H1 (cell line): ENCODE measurements around the gene MAGI2.

Source experiments
- ATF2 ChIP-seq: IDR thresholded peaks from 2 replicates; pipeline ENCODE4 v1.6.1; 2012; ENCODE audit warnings: low read length, inconsistent platforms
- CTCF ChIP-seq, 3 experiments: IDR thresholded peaks; 1 replicate in 2 of 3; 2 replicates in 1 of 3; pipeline versions ENCODE4 v1.5.1 to v1.6.1; 2011; ENCODE audit warnings: low read length in 3 of 3, mild to moderate bottlenecking in 3 of 3, inconsistent platforms in 2 of 3, low read depth in 1 of 3, moderate library complexity in 1 of 3; ENCODE audit not compliant: insufficient read depth in 1 of 3; ENCODE audit errors: control extremely low read depth in 1 of 3
- E2F6 ChIP-seq: IDR thresholded peaks from 2 replicates; pipeline ENCODE4 v1.6.1; 2012; ENCODE audit warnings: inconsistent platforms
- EP300 ChIP-seq, 2 experiments: IDR thresholded peaks; 1 replicate in 1 of 2; 2 replicates in 1 of 2; pipeline ENCODE4 v1.6.1; 2011 to 2012; ENCODE audit warnings: low read depth in 2 of 2, low read length in 2 of 2, mild to moderate bottlenecking in 2 of 2, borderline replicate concordance in 1 of 2, inconsistent platforms in 1 of 2, moderate library complexity in 1 of 2
- EZH2 ChIP-seq: fragments of 200-600 bp; sonication (generic); IDR thresholded peaks from 2 replicates; pipeline ENCODE4 v1.7.1; 2012; ENCODE audit warnings: low read depth, mild to moderate bottlenecking, moderate library complexity, low read length, inconsistent platforms; ENCODE audit not compliant: severe bottlenecking
- MAFK ChIP-seq: IDR thresholded peaks from 2 replicates; pipeline ENCODE4 v1.6.1; 2012; ENCODE audit warnings: low read depth, mild to moderate bottlenecking, improper control_type of control experiment, low read length
- POLR2A ChIP-seq, 2 experiments: IDR thresholded peaks; 1 replicate in 1 of 2; 2 replicates in 1 of 2; pipeline ENCODE4 v1.6.1; 2011; ENCODE audit warnings: low read depth in 2 of 2, low read length in 2 of 2, mild to moderate bottlenecking in 2 of 2; ENCODE audit errors: control extremely low read depth in 1 of 2
- RNF2 ChIP-seq: fragments of 200-900, 300-1000 bp; sonication (generic); IDR thresholded peaks from 2 replicates; pipeline ENCODE4 v1.7.1; 2016; ENCODE audit warnings: borderline replicate concordance, low read depth, mild to moderate bottlenecking, antibody characterized with exemption, low read length; ENCODE audit not compliant: poor library complexity, severe bottlenecking; ENCODE audit errors: missing control alignments
- SIN3A ChIP-seq, 2 experiments: IDR thresholded peaks in 1 of 2; conservative IDR thresholded peaks in 1 of 2; 2 replicates each; pipeline ENCODE4 v1.6.1; 2011 to 2012; ENCODE audit warnings: low read length in 2 of 2, improper control_type of control experiment in 1 of 2, low read depth in 1 of 2, mild to moderate bottlenecking in 1 of 2
- SP1 ChIP-seq: IDR thresholded peaks from 2 replicates; pipeline ENCODE4 v1.6.1; 2011; ENCODE audit warnings: low read depth, low read length
- SUZ12 ChIP-seq: fragments of 200-600 bp; sonication (generic); IDR thresholded peaks from 2 replicates; pipeline ENCODE4 v1.6.1; 2012; ENCODE audit warnings: mild to moderate bottlenecking, inconsistent platforms, low read length, moderate library complexity, mixed read lengths
- TEAD4 ChIP-seq: IDR thresholded peaks from 2 replicates; pipeline ENCODE4 v1.6.1; 2012; ENCODE audit warnings: low read depth, low read length, inconsistent platforms, mixed read lengths

GRCh38 chr7:79296553-79297320 is 156.7 kb downstream of the MAGI2 start:
- no peak for TF ChIP-seq CTCF (IDR thresholded peaks at IDR 0.05; ENCODE audit: control extremely low read depth in 1 of 3, insufficient read depth in 1 of 3, low read depth in 1 of 3, low read length in 3 of 3)
- TF ChIP-seq SIN3A (conservative IDR thresholded peaks at IDR 0.05 in 1 of 2, IDR thresholded peaks at IDR 0.05 in 1 of 2; ENCODE audit: low read depth in 1 of 2, low read length in 2 of 2): no peak
- TF ChIP-seq TEAD4: no peak
- no peak for TF ChIP-seq POLR2A (IDR thresholded peaks at IDR 0.05; ENCODE audit: control extremely low read depth in 1 of 2, low read depth in 2 of 2, low read length in 2 of 2)
- TF ChIP-seq E2F6: no peak
- no peak for TF ChIP-seq SP1
- no peak for TF ChIP-seq MAFK
- no peak for TF ChIP-seq EZH2
- no peak for TF ChIP-seq EP300 (IDR thresholded peaks at IDR 0.05; ENCODE audit: borderline replicate concordance in 1 of 2, low read depth in 2 of 2, low read length in 2 of 2)
- no peak for TF ChIP-seq ATF2
- no peak for TF ChIP-seq SUZ12
- TF ChIP-seq RNF2: no peak
